Lower lobe of right lung (tissue), 2 donors: ENCODE data around the gene TRIM7. TPM values are rescaled to one million over a fixed set of nuclear protein-coding genes. Genes with fewer than 3 reads are reported as not detected.
"Not testable (repeated sequence)": the region's sequence is repeated elsewhere in the genome, so short reads cannot be mapped to it uniquely, and the experiment has no call there.

ENCODE experiments used
- ATAC-seq, 2 donors: fragments of 200-7000 bp; cut with Tn5 transposase; one replicate each; pipeline ENCODE4 v1.9.1; 2020 to 2022; ENCODE audit warnings: mild to moderate bottlenecking in 2 of 2, moderate library complexity in 2 of 2
- DNase-seq: peaks from one replicate; pipeline ENCODE4 v3.0.0-alpha.2; 2020
- H3K27ac ChIP-seq: fragments of 200-600 bp; one replicate; pipeline ENCODE4 v1.8.0; 2022
- H3K27me3 ChIP-seq: fragments of 200-600 bp; one replicate; pipeline ENCODE4 v1.8.0; 2022; ENCODE audit warnings: low read depth
- H3K36me3 ChIP-seq: fragments of 200-600 bp; one replicate; pipeline ENCODE4 v1.8.0; 2022; ENCODE audit warnings: mild to moderate bottlenecking
- H3K4me1 ChIP-seq: fragments of 200-600 bp; one replicate; pipeline ENCODE4 v1.8.0; 2022
- H3K4me3 ChIP-seq: fragments of 200-600 bp; one replicate; pipeline ENCODE4 v1.8.0; 2022; ENCODE audit warnings: mild to moderate bottlenecking
- H3K9me3 ChIP-seq: fragments of 200-600 bp; one replicate; pipeline ENCODE4 v1.8.0; 2022
- CTCF ChIP-seq: fragments of 200-600 bp; IDR thresholded peaks from one replicate; pipeline ENCODE4 v1.8.0; 2022; ENCODE audit warnings: antibody characterized with exemption, mild to moderate bottlenecking
- intact Hi-C: fragments of 100-400 bp; cut with DNase I; formaldehyde crosslinking; loops from one replicate; pipeline ENCODE4 v1.11.0; 2022
- total RNA-seq: library from RNA; stranded (reverse); fragmentation: NEBNext Ultra II Directional; extraction: Animal tissue kit (Norgen Biotek cat#: 25700); gene quantifications from one replicate; pipeline ENCODE4 v1.2.1, GENCODE V29; 2021
- donor health status: DM: no; HTN: yes; CAD: no; lungs with severe emphysema.

TRIM7 gene
- total RNA-seq, 1 donor from 2014 or later = 4.3 TPM

GRCh38 chr5:181212080-181212479, 7.1 kb upstream of the TRIM7 start:
- no peaks in the 10 kb centered on the region for H3K27me3 ChIP-seq
- no peaks in the 10 kb centered on the region for H3K9me3 ChIP-seq
- H3K36me3 ChIP-seq = no peaks in the 10 kb centered on the region
- no peak overlapping the region for H3K4me3 ChIP-seq
- no peak overlapping the region for H3K27ac ChIP-seq
- H3K4me1 ChIP-seq = peaks cover 12% of the 10 kb centered on the region
- DNase-seq = no peak
- no peak for ATAC-seq
- no peak for TF ChIP-seq CTCF
- intact Hi-C loops = no loop called here

GRCh38 chr5:181211208-181211607, 6.2 kb upstream of the TRIM7 start:
- no peak overlapping the region for H3K27ac ChIP-seq
- peaks cover 9% of the 10 kb centered on the region for H3K4me1 ChIP-seq
- no peaks in the 10 kb centered on the region for H3K36me3 ChIP-seq
- no peaks in the 10 kb centered on the region for H3K27me3 ChIP-seq
- DNase-seq (no peak), ATAC-seq (no peak)
- no peaks in the 10 kb centered on the region for H3K9me3 ChIP-seq
- intact Hi-C loops = no loop called here
- H3K4me3 ChIP-seq = no peak overlapping the region
- TF ChIP-seq CTCF = no peak

- H3K27me3 ChIP-seq, H3K4me1 ChIP-seq, H3K9me3 ChIP-seq, ATAC-seq, H3K36me3 ChIP-seq, intact Hi-C loops, DNase-seq, H3K4me3 ChIP-seq, H3K27ac ChIP-seq: not testable (repeated sequence)
These were observed 5.7 kb upstream of the TRIM7 start for GRCh38 chr5:181210698-181211097.

- ATAC-seq, H3K9me3 ChIP-seq, intact Hi-C loops, H3K27me3 ChIP-seq, H3K4me3 ChIP-seq, H3K27ac ChIP-seq, H3K36me3 ChIP-seq, DNase-seq: not testable (repeated sequence)
- peaks cover 15% of the 10 kb centered on the region for H3K4me1 ChIP-seq
These were observed 5.2 kb upstream of the TRIM7 start for GRCh38 chr5:181210148-181210547.

GRCh38 chr5:181209006-181209405, 4.0 kb upstream of the TRIM7 start:
- ATAC-seq, intact Hi-C loops, DNase-seq, H3K27ac ChIP-seq, H3K27me3 ChIP-seq, H3K9me3 ChIP-seq, H3K4me3 ChIP-seq, H3K36me3 ChIP-seq: not testable (repeated sequence)
- H3K4me1 ChIP-seq = peaks cover 20% of the 10 kb centered on the region

GRCh38 chr5:181207960-181208253, 2.9 kb upstream of the TRIM7 start:
- ATAC-seq = no peak
- Histone ChIP-seq H3K27me3 (no peaks in the 10 kb centered on the region), H3K27ac (peak overlapping the region; percentile 71), H3K9me3 (no peaks in the 10 kb centered on the region), H3K36me3 (no peaks in the 10 kb centered on the region), H3K4me1 (peaks cover 28% of the 10 kb centered on the region), H3K4me3 (peak overlapping the region; percentile 71)
- no peak for DNase-seq
- TF ChIP-seq CTCF = no peak
- intact Hi-C loops = no loop called here

GRCh38 chr5:181207214-181207959, 2.4 kb upstream of the TRIM7 start:
- Histone ChIP-seq H3K9me3 (no peaks in the 10 kb centered on the region), H3K27ac (peak overlapping the region; percentile 71), H3K4me1 (peaks cover 28% of the 10 kb centered on the region), H3K27me3 (no peaks in the 10 kb centered on the region), H3K36me3 (no peaks in the 10 kb centered on the region), H3K4me3 (peak overlapping the region; percentile 71)
- TF ChIP-seq CTCF = no peak
- ATAC-seq (peak; percentile 57 to 73), DNase-seq (peak; percentile 75)
- intact Hi-C loops = no loop called here
